Raji (cell line): ENCODE data around the gene HACL1.

Experiments
- POLR2A ChIP-seq: IDR thresholded peaks from 2 replicates; pipeline ENCODE4 v1.6.1; 2011; ENCODE audit warnings: low read depth, low read length, control low read depth; ENCODE audit not compliant: insufficient read depth

The HACL1 gene

GRCh38 chr3:15521573-15521965, 79.8 kb downstream of the HACL1 start, which contains the start of gene COLQ:
Gene COLQ, minus strand, starts transcription at chr3:15521706. Its CDS starts 81 bp downstream, at chr3:15521625.
- no peak for TF ChIP-seq POLR2A

GRCh38 chr3:15520804-15521572, 80.4 kb downstream of the HACL1 start:
- no peak for TF ChIP-seq POLR2A

GRCh38 chr3:15520185-15520584, 81.2 kb downstream of the HACL1 start:
- TF ChIP-seq POLR2A: no peak

GRCh38 chr3:15519096-15519495, 82.3 kb downstream of the HACL1 start:
- TF ChIP-seq POLR2A: no peak

GRCh38 chr3:15514663-15515340, 86.6 kb downstream of the HACL1 start:
- TF ChIP-seq POLR2A: no peak

GRCh38 chr3:15513810-15514662, 87.3 kb downstream of the HACL1 start:
- no peak for TF ChIP-seq POLR2A

GRCh38 chr3:15513116-15513515, 88.3 kb downstream of the HACL1 start:
- TF ChIP-seq POLR2A: no peak

- TF ChIP-seq POLR2A: no peak
Measured at GRCh38 chr3:15512166-15512565, 89.2 kb downstream of the HACL1 start.

- no peak for TF ChIP-seq POLR2A
Measured at GRCh38 chr3:15511156-15511555, 90.2 kb downstream of the HACL1 start.
